ENCODE results near the gene CFAP299. TPM values are rescaled to one million over a fixed set of nuclear protein-coding genes. Genes with fewer than 3 reads are reported as not detected.
A peak's percentile ranks its signal among the peaks of the same experiment; 100 is the strongest.

CFAP299 gene
- total and polyA plus RNA-seq, 2 of the 13 experiments (the other 11 are each of a cell fraction or from before 2014, with no cell fraction given): not detected

DNA sequence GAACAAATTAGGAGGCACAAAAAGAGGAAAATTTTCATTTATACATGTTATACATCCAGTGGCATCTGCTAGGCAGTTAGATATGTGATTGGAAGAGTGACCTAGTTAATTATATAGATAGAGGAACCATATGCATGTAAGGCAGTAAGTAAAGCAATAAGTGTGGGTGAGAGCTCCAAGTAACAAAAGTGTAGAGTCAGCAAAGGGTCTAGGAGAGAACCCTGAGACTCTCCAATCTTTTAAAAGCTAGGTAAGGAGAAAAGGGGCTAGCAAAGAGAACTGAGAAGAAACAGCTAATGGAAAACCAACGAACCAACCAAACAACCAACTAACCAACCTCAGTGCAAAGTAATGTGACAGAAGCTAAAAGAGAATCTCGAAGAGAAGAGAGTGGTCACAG lies 3.8 kb upstream of the CFAP299 start:
- ATAC-seq: no peak
- no peak overlapping the region for H3K9ac ChIP-seq (ENCODE audit: insufficient read depth, low read depth, low read length)
- no peaks in the 10 kb centered on the region for H3K36me3 ChIP-seq (replicated peaks in 1 of 2; ENCODE audit: control insufficient read depth in 1 of 2, insufficient read depth in 2 of 2, low read length in 2 of 2)
- no peaks in the 10 kb centered on the region for H3K9me3 ChIP-seq (ENCODE audit: low read length)
- H3K27me3 ChIP-seq (ENCODE audit: control insufficient read depth in 1 of 2, insufficient read depth in 2 of 2, low read length in 2 of 2): peaks cover 0 to 13% of the 10 kb centered on the region in 2 experiments; a peak in 2 of 5 replicates
- intact Hi-C loops (cut with micrococcal nuclease; ENCODE audit: unreplicated experiment) (no loop called here), in situ Hi-C loops (cut with HindIII; ENCODE audit: extremely low pct_ligation_motif_present, low pct_unique_long_range_greater_than_20kb) (no loop called here)
- ChIA-PET CTCF (ENCODE audit: low intra/inter-chr PET ratio, low total read pairs) (no interaction called here), POLR2A (no interaction called here)
- BruUV-seq (replicated peaks): no TSS peak
- TF ChIP-seq SP4 (CRISPR knock-in tag; IDR thresholded peaks at IDR 0.05) (no peak), ZNF263 (CRISPR knock-in tag; IDR thresholded peaks at IDR 0.05) (no peak), MAFK (conservative IDR thresholded peaks at IDR 0.05 in 1 of 2, IDR thresholded peaks at IDR 0.05 in 1 of 2; ENCODE audit: low read length in 2 of 2) (0 out of 4 replicates have a peak, but pooled peaks of 1 of the 2 experiments have one; percentile 33)
- TF ChIP-seq, protein P1, sequence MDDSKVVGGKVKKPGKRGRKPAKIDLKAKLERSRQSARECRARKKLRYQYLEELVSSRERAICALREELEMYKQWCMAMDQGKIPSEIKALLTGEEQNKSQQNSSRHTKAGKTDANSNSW (CRISPR knock-in tag; IDR thresholded peaks at IDR 0.05; ENCODE audit: borderline replicate concordance): no peak
- no peak overlapping the region for H3K27ac ChIP-seq (ENCODE audit: extremely low read length, insufficient read depth, low read length)
- peaks cover 9% of the 10 kb centered on the region for H3K4me1 ChIP-seq (ENCODE audit: insufficient read depth, low read length)
- 0% methylated on average over 2 of the region's 2 CpGs for WGBS (ENCODE audit: low lambda C conversion rate)
- no peak overlapping the region for H2AFZ ChIP-seq (ENCODE audit: low read length)
- H3K79me2 ChIP-seq (ENCODE audit: insufficient read depth, low read length): no peaks in the 10 kb centered on the region
- peaks cover 2% of the 10 kb centered on the region; the same call in 1 of the 2 replicates for H4K20me1 ChIP-seq (ENCODE audit: insufficient read depth, low read length)
- H3K4me2 ChIP-seq (ENCODE audit: low read depth, low read length): no peak overlapping the region
- no peak for FAIRE-seq
- DNase-seq (ENCODE audit: low spot score): no peak
- no peak overlapping the region for H3K4me3 ChIP-seq (replicated peaks in 1 of 3; ENCODE audit: insufficient read depth in 1 of 3, low read depth in 2 of 3, low read length in 3 of 3)

DNA sequence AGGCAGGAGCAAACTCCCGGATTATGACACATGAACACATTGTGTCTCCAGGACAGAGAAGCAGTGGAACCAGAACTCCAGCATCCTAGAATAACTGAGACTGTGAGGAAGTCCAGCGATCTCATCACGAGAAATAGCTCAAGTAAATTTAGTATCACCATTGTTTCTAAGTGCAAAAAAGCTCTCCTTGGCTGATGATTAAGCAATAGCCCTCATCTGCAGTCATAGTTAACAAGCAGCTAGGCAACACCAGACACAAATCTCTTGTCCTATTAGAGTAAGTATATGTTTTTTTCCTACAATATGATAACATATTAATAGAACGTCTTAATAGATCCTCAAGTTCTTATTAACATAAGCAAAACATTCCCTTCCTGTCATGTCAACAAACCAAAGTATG lies 2.4 kb upstream of the CFAP299 start:
- peaks cover 2% of the 10 kb centered on the region; the same call in 1 of the 2 replicates for H4K20me1 ChIP-seq (ENCODE audit: insufficient read depth, low read length)
- intact Hi-C loops (cut with micrococcal nuclease; ENCODE audit: unreplicated experiment) (no loop called here), in situ Hi-C loops (cut with HindIII; ENCODE audit: extremely low pct_ligation_motif_present, low pct_unique_long_range_greater_than_20kb) (no loop called here)
- no peak overlapping the region for H3K4me3 ChIP-seq (replicated peaks in 1 of 3; ENCODE audit: insufficient read depth in 1 of 3, low read depth in 2 of 3, low read length in 3 of 3)
- H3K79me2 ChIP-seq (ENCODE audit: insufficient read depth, low read length): no peaks in the 10 kb centered on the region
- peaks cover 0 to 14% of the 10 kb centered on the region in 2 experiments; a peak in 2 of 5 replicates for H3K27me3 ChIP-seq (ENCODE audit: control insufficient read depth in 1 of 2, insufficient read depth in 2 of 2, low read length in 2 of 2)
- ChIA-PET POLR2A (no interaction called here), CTCF (ENCODE audit: low intra/inter-chr PET ratio, low total read pairs) (no interaction called here)
- H2AFZ ChIP-seq (ENCODE audit: low read length): no peak overlapping the region
- peaks cover 9% of the 10 kb centered on the region for H3K4me1 ChIP-seq (ENCODE audit: insufficient read depth, low read length)
- no peaks in the 10 kb centered on the region for H3K36me3 ChIP-seq (replicated peaks in 1 of 2; ENCODE audit: control insufficient read depth in 1 of 2, insufficient read depth in 2 of 2, low read length in 2 of 2)
- no TSS peak for BruUV-seq (replicated peaks)
- H3K9me3 ChIP-seq (ENCODE audit: low read length): no peaks in the 10 kb centered on the region
- ATAC-seq (no peak), FAIRE-seq (no peak), DNase-seq (ENCODE audit: low spot score) (no peak)
- WGBS (ENCODE audit: low lambda C conversion rate): 0% methylated on average over 4 of the region's 4 CpGs
- no peak overlapping the region for H3K27ac ChIP-seq (ENCODE audit: extremely low read length, insufficient read depth, low read length)
- no peak overlapping the region for H3K4me2 ChIP-seq (ENCODE audit: low read depth, low read length)
- no peak overlapping the region for H3K9ac ChIP-seq (ENCODE audit: insufficient read depth, low read depth, low read length)
- TF ChIP-seq MEF2D (CRISPR knock-in tag; IDR thresholded peaks at IDR 0.05) (no peak), ZNF749 (CRISPR knock-in tag; IDR thresholded peaks at IDR 0.05; ENCODE audit: borderline replicate concordance) (no peak), RELA (CRISPR knock-in tag; IDR thresholded peaks at IDR 0.05) (no peak), GTF2F1 (IDR thresholded peaks at IDR 0.05; ENCODE audit: low read length) (no peak), FOXA3 (CRISPR knock-in tag; IDR thresholded peaks at IDR 0.05) (no peak), U2AF1 (optimal IDR thresholded peaks at IDR 0.05; ENCODE audit: low read depth, low read length) (no peak), FLYWCH1 (CRISPR knock-in tag; IDR thresholded peaks at IDR 0.05) (no peak), ZNF121 (CRISPR knock-in tag; IDR thresholded peaks at IDR 0.05) (no peak), ZNF138 (CRISPR knock-in tag; IDR thresholded peaks at IDR 0.05; ENCODE audit: low read depth) (no peak), ZNF644 (CRISPR knock-in tag; IDR thresholded peaks at IDR 0.05; ENCODE audit: low read depth) (no peak), ZNF614 (CRISPR knock-in tag; IDR thresholded peaks at IDR 0.05; ENCODE audit: borderline replicate concordance) (no peak), ZNF224 (CRISPR knock-in tag; IDR thresholded peaks at IDR 0.05) (no peak), ZNF615 (CRISPR knock-in tag; IDR thresholded peaks at IDR 0.05; ENCODE audit: borderline replicate concordance) (no peak), ZNF589 (CRISPR knock-in tag; conservative IDR thresholded peaks at IDR 0.05) (no peak)
- TF ChIP-seq, protein P2, sequence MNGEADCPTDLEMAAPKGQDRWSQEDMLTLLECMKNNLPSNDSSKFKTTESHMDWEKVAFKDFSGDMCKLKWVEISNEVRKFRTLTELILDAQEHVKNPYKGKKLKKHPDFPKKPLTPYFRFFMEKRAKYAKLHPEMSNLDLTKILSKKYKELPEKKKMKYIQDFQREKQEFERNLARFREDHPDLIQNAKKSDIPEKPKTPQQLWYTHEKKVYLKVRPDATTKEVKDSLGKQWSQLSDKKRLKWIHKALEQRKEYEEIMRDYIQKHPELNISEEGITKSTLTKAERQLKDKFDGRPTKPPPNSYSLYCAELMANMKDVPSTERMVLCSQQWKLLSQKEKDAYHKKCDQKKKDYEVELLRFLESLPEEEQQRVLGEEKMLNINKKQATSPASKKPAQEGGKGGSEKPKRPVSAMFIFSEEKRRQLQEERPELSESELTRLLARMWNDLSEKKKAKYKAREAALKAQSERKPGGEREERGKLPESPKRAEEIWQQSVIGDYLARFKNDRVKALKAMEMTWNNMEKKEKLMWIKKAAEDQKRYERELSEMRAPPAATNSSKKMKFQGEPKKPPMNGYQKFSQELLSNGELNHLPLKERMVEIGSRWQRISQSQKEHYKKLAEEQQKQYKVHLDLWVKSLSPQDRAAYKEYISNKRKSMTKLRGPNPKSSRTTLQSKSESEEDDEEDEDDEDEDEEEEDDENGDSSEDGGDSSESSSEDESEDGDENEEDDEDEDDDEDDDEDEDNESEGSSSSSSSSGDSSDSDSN (CRISPR knock-in tag; IDR thresholded peaks at IDR 0.05): no peak
- TF ChIP-seq, protein P1 (CRISPR knock-in tag; IDR thresholded peaks at IDR 0.05; ENCODE audit: borderline replicate concordance): no peak

All from HepG2 (cell line).